Body of pancreas (tissue), 4 donors: ENCODE measurements around the gene FOXL3. TPM values are rescaled to one million over a fixed set of nuclear protein-coding genes. Genes with fewer than 3 reads are reported as not detected.

Experiments
- ATAC-seq: fragments of 150-250 bp; one replicate; pipeline ENCODE4 v1.9.1; 2016
- DNase-seq, 4 donors: peaks; one replicate each; pipeline ENCODE4 v3.0.0-alpha.2; 2019
- H3K27ac ChIP-seq, 4 donors: fragments of 200-600 bp; sonication (generic); 1 replicate in 3 of 4; 2 replicates in 1 of 4; pipeline versions ENCODE4 v1.5.1 to v1.6.1; 2016 to 2019; ENCODE audit warnings: mild to moderate bottlenecking in 1 of 4, mixed read lengths in 1 of 4, moderate library complexity in 1 of 4
- H3K27me3 ChIP-seq, 2 donors: fragments of 200-600 bp; sonication (generic); one replicate each; pipeline ENCODE4 v1.6.0; 2016; ENCODE audit warnings: mild to moderate bottlenecking in 1 of 2
- H3K36me3 ChIP-seq, 2 donors: fragments of 200-600 bp; sonication (generic); replicated peaks in 1 of 2; 2 replicates each; pipeline ENCODE4 v1.5.1; 2016; ENCODE audit warnings: low read depth in 2 of 2; ENCODE audit not compliant: insufficient read depth in 1 of 2
- H3K4me1 ChIP-seq: fragments of 200-600 bp; sonication (generic); one replicate; pipeline ENCODE4 v1.6.0; 2016
- H3K4me3 ChIP-seq, 2 donors: fragments of 200-600 bp; sonication (generic); 1 replicate in 1 of 2; 2 replicates in 1 of 2; pipeline ENCODE4 v1.5.1; 2016 to 2019
- H3K9me3 ChIP-seq, 3 donors: fragments of 200-600 bp; sonication (generic); 1 replicate in 2 of 3; 2 replicates in 1 of 3; pipeline ENCODE4 v1.5.1; 2016
- CTCF ChIP-seq, 7 experiments: fragments of 450-650 bp in 4 of 7; fragments of 200-600 bp in 3 of 7; sonication (generic) in 3 of 7; IDR thresholded peaks; one replicate each; pipeline ENCODE4 v1.5.1; 2016 to 2019; ENCODE audit warnings: antibody characterized with exemption in 7 of 7
- POLR2A ChIP-seq, 3 donors: fragments of 450-650 bp; IDR thresholded peaks; one replicate each; pipeline ENCODE4 v1.6.1; 2016; ENCODE audit warnings: antibody characterized with exemption in 3 of 3, mild to moderate bottlenecking in 2 of 3
- whole genome bisulfite sequencing, 2 donors: methylation state at CpG; one replicate each; pipeline ENCODE4 v1.1.5; 2017; 5-methylcytosine and 5-hydroxymethylcytosine counted together
- intact Hi-C: fragments of 100-400 bp; cut with DNase I; formaldehyde crosslinking; loops from one replicate; pipeline ENCODE4 v1.15.1; 2023
- total RNA-seq, 2 donors: library from RNA; depleted of rRNA; stranded (reverse); fragments of >200 nt; gene quantifications; one replicate each; pipeline ENCODE4 v1.1.0, GENCODE V29; 2016

The FOXL3 gene
- total RNA-seq, 2 donors from 2014 or later, result not detected

DNA sequence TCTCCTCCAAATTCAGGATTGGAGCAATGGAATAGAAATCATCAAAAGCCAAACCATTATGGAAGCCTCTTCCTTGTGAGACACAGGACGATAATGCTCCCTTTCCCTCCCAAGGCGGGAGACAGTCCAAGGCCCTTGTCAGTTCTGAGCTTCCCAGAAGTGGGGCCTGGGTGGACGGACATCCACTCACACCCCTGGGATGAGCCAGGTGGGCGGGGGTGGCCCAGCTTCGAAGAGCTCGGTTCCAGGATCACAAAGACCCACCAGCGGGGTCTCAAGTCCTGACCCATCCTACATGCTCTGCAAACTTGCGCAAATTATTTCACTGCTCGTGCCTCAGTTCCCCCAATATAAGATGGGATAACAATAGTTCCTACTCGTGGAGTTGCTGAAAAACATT lies 10.1 kb upstream of the FOXL3 start:
- no peaks in the 10 kb centered on the region for H3K4me1 ChIP-seq
- no peaks in the 10 kb centered on the region for H3K27me3 ChIP-seq
- ATAC-seq, result no peak
- intact Hi-C loops, result no loop called here
- WGBS, 2 donors, result 73 to 79% methylated on average over 9 to 10 of the region's 10 CpGs
- H3K36me3 ChIP-seq, result no peaks in the 10 kb centered on the region
- H3K4me3 ChIP-seq, result no peak overlapping the region
- H3K27ac ChIP-seq, result no peak overlapping the region
- no peaks in the 10 kb centered on the region for H3K9me3 ChIP-seq
- TF ChIP-seq CTCF (IDR thresholded peaks at IDR 0.05) (no peak), POLR2A (IDR thresholded peaks at IDR 0.05) (no peak)
- DNase-seq, result no peak

GRCh38 chr7:280461-280860 lies 9.5 kb upstream of the FOXL3 start:
- WGBS, 2 donors, result 66 to 72% methylated on average over 11 of the region's 11 CpGs
- no peaks in the 10 kb centered on the region for H3K36me3 ChIP-seq

GRCh38 chr7:281637-282036 lies 8.3 kb upstream of the FOXL3 start:
- intact Hi-C loops, result no loop called here
- H3K4me1 ChIP-seq, result no peaks in the 10 kb centered on the region

More at GRCh38 chr7:280461-280860, 9.5 kb upstream of the FOXL3 start:
- H3K27ac ChIP-seq, result no peak overlapping the region
- no peaks in the 10 kb centered on the region for H3K4me1 ChIP-seq
- no peak for DNase-seq
- H3K4me3 ChIP-seq, result no peak overlapping the region
- no peak for ATAC-seq
- intact Hi-C loops, result no loop called here
- no peaks in the 10 kb centered on the region for H3K9me3 ChIP-seq
- TF ChIP-seq CTCF (IDR thresholded peaks at IDR 0.05), result no peak
- TF ChIP-seq POLR2A (IDR thresholded peaks at IDR 0.05), result no peak
- H3K27me3 ChIP-seq, result no peaks in the 10 kb centered on the region

DNA sequence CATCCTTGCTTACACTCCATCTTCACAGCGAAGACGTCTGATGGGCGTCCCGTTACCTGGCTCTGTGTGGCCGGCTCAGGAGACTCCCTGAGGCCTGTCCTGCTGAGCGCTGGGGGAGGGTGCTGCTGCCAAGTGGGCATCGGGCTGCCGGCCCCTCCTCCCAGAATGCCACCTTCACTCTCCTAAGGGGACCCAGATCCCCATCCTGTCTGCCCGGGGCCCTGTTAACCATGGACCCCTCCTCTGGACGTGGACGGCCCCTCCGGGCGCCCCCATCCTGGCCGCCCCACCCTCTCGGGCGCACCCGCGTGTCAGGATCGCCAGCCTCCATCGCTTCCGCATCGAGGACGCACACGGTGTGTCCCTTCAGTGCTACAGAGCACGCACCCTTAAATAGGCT lies 7.3 kb upstream of the FOXL3 start:
- no peak overlapping the region for H3K27ac ChIP-seq
- no peak for ATAC-seq

More at GRCh38 chr7:281637-282036, 8.3 kb upstream of the FOXL3 start:
- Histone ChIP-seq H3K27ac (no peak overlapping the region), H3K36me3 (no peaks in the 10 kb centered on the region), H3K27me3 (no peaks in the 10 kb centered on the region), H3K4me3 (no peak overlapping the region), H3K9me3 (no peaks in the 10 kb centered on the region)
- ATAC-seq (no peak), DNase-seq (no peak)
- TF ChIP-seq POLR2A (IDR thresholded peaks at IDR 0.05), result no peak
- no peak for TF ChIP-seq CTCF (IDR thresholded peaks at IDR 0.05)
- 87 to 94% methylated on average over 7 to 8 of the region's 8 CpGs for WGBS, 2 donors

More for the DNA sequence above, 7.3 kb upstream of the FOXL3 start:
- no peak overlapping the region for H3K4me3 ChIP-seq
- H3K4me1 ChIP-seq, result no peaks in the 10 kb centered on the region
- no peak for DNase-seq
- TF ChIP-seq POLR2A (IDR thresholded peaks at IDR 0.05), result no peak
- no peak for TF ChIP-seq CTCF (IDR thresholded peaks at IDR 0.05)
- no peaks in the 10 kb centered on the region for H3K27me3 ChIP-seq
- H3K9me3 ChIP-seq, result no peaks in the 10 kb centered on the region
- 88 to 91% methylated on average over 9 to 19 of the region's 25 CpGs for WGBS, 2 donors
- intact Hi-C loops, result no loop called here
- no peaks in the 10 kb centered on the region for H3K36me3 ChIP-seq
